Eye (tissue), 1 donor: ENCODE data around the gene ARFIP1.
"Not testable (repeated sequence)": the region's sequence is repeated elsewhere in the genome, so short reads cannot be mapped to it uniquely, and the experiment has no call there.

ENCODE experiments used
- DNase-seq: peaks from one replicate; pipeline ENCODE4 v3.0.0-alpha.2; 2015

ARFIP1 gene, protein sequence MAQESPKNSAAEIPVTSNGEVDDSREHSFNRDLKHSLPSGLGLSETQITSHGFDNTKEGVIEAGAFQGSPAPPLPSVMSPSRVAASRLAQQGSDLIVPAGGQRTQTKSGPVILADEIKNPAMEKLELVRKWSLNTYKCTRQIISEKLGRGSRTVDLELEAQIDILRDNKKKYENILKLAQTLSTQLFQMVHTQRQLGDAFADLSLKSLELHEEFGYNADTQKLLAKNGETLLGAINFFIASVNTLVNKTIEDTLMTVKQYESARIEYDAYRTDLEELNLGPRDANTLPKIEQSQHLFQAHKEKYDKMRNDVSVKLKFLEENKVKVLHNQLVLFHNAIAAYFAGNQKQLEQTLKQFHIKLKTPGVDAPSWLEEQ

DNA sequence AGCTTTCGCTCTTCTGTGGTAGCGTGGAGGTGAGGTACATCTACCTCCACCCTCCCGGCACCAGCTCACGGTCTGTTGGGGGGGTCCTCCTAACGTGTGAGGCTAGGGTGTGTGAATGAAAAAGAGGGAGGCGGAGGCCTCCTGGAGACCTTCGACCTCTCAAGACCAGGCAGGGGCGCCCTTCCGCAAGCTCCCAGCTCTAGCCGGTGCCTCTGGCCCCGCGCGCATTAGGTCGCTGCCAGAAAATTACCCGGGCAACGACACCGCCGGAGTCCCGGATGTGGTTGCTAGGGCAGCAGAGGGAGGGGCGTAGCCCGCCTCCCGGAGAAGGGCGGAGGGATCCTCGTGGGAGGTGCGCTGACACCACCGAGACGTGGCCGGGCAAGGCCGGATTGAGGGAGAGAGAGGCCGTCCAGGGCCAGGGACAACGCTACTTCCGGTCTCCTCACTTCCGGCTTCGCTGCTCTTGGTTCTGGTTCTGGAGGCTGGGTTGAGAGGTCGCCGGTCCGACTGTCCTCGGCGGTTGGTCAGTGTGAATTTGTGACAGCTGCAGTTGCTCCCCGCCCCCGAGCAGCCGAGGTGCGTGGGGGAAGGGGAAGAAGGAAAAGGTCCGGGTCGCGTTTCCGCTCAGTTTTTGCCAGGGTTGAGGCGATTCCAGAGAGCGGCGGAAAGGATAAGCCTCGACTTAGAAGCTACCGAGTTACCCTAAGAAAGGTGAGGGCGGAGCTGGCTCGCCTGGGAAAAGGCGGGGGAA, at the start of gene ARFIP1, which contains the start of gene TIGD4:
ARFIP1 (plus strand) TSS at position 442 of the 754 bp plus-strand sequence. CDS start 49,680 bp downstream, outside the sequence.
TIGD4 (minus strand) TSS at position 218 of the 754 bp plus-strand sequence. CDS start 8,726 bp downstream, outside the sequence.
- DNase-seq = peak; percentile 98

- no peak for DNase-seq
These were observed 47.8 kb upstream of the ARFIP1 start for GRCh38 chr4:152731997-152732396.

GRCh38 chr4:152734015-152734698, 45.6 kb upstream of the ARFIP1 start:
- DNase-seq = no peak

- no peak for DNase-seq
These were observed 45.1 kb upstream of the ARFIP1 start for GRCh38 chr4:152734699-152735050.

GRCh38 chr4:152735396-152735859, 44.3 kb upstream of the ARFIP1 start:
- DNase-seq = peak; percentile 78

GRCh38 chr4:152735906-152736305, 43.8 kb upstream of the ARFIP1 start:
- DNase-seq = no peak

- no peak for DNase-seq
These were observed 40.9 kb upstream of the ARFIP1 start for GRCh38 chr4:152738827-152739226.

DNA sequence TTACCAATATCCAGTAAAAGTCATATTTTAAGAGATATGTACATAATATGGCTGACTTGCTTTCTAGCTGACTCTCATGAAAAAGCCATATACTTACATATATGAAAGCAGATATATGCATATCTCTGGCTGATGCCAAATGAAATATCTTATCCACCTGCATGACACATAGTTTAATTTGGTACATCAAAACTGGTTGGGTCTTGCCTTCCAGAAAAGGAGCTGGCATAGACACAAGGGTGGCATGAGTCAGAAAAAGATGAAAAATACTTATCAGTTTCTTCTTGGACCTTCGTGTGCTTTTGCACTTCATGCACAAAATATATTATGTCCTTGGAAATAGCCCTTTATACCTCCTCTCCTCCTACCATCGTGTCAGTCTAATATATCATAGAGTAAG, 32.3 kb upstream of the ARFIP1 start:
- DNase-seq = no peak

DNA sequence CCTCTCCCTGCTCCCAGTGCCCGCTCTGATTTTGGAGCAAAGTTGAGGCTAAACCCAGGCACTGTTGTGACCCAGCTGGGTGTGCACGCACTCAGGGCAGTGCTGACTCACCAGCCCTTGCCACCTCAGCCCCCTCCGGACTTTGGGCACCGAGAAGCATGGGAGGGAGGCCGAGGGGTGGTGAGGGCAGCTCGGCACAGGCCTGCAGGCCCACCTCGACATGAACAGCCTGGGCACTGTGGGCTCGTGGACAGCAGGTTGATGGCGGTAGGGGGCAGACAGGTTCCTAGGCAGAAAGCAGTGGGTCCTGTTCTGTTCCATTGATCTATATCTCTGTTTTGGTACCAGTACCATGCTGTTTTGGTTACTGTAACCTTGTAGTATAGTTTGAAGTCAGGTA, 31.1 kb upstream of the ARFIP1 start:
- no peak for DNase-seq

DNA sequence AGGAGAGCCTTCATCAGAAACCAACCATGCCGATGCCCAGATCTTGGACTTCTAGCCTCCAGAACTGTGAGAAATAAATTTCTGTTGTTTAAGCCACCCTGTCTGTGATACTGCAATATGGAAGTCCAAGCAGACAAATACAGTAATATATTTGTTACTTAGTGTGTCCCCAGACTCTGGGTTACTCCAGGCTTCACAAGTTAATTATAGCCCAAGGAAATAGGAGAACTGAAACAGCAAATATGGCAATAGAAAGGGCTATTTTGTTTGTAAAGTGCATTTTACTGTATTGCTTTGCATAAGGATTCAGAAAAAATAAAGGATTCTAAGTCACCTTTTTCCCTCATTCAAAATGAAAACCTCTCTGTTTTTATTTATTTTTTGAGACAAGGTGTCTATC, 16.0 kb upstream of the ARFIP1 start:
- no peak for DNase-seq

- not testable (repeated sequence) for DNase-seq
These were observed 14.6 kb upstream of the ARFIP1 start for GRCh38 chr4:152765069-152765737.

GRCh38 chr4:152771741-152772533, 7.8 kb upstream of the ARFIP1 start:
- DNase-seq = no peak

DNA sequence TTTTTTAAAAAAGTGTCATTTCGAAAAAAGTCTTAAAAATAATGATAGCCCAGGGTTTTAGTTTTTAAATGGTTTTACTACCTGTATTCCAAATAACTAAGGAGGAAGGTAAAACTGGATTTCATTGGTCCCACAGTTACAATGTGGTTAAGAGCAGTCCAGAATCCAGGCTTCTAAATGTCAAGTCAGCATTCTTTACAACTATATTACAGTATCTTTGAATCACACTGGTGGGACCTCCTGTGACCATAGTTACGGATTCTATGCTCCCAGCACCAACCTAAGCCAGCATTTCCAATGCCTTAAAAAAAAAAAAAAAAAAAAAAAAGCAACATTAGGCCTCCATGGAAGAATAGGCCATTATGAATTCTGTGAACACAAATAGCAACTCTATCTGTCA, 6.4 kb upstream of the ARFIP1 start:
- no peak for DNase-seq

DNA sequence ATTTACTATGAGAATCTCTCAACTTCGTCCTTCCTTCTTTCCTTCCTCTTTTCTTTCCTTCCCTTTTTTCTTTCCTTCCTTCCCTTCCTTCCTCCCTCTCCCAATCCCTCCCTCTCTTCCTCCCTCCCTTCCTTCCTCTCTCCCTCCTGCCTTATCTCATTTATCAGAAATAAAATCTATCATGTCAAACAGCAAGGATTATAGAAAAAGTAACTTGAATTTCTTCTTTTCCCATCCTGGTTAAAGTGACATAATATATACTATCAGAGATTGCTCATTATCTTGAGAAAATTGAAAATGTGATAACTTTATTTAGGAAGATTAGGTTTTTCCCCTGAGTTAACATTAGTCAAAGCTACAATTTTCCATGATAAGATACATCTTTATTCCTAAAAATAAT, 5.8 kb upstream of the ARFIP1 start:
- DNase-seq = no peak

- DNase-seq = no peak
These were observed 3.4 kb upstream of the ARFIP1 start for GRCh38 chr4:152776352-152776751.

GRCh38 chr4:152777488-152777887, 2.3 kb upstream of the ARFIP1 start:
- DNase-seq = no peak

DNA sequence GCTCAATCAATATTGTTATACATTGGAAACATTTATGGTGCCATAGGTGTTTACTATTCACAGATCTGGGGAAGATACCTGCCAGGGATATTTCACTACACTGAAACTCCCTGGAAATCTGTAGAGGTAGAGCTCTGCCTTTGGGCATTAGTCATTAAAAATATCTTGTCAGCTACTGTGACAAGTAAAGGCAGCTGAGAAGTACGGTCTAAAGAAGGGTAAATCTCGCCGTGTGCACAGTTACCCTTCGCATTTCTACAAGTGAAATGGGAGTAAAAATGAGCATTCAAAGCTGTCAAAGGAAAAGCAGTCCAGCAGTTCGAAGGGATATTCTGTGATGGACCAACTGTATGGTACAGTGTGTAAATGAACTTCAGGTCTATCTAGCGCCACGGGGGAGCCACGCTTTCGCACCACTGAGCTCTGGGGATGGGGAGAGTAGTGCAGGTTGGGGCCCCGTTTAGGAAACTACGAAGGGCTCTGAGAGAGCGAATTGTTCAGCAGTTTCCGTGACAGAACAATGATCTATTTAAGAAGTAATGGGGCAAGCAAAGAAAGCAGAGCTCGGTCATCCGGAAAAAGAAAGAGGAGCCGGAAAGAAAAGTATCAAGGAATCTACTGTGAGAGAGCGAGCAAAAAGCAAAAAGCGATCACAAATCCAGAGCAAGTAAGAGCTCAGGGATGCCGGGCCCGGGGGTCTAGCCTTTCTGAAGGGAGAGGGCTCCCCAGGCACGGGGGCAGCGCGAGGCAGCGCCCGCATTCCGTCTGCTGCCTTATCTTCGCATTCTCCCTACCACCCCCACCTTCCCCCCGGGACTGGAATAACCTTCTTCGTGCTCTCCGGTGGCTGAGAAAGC, 870 bp upstream of the ARFIP1 start:
- peak; percentile 85 for DNase-seq

DNA sequence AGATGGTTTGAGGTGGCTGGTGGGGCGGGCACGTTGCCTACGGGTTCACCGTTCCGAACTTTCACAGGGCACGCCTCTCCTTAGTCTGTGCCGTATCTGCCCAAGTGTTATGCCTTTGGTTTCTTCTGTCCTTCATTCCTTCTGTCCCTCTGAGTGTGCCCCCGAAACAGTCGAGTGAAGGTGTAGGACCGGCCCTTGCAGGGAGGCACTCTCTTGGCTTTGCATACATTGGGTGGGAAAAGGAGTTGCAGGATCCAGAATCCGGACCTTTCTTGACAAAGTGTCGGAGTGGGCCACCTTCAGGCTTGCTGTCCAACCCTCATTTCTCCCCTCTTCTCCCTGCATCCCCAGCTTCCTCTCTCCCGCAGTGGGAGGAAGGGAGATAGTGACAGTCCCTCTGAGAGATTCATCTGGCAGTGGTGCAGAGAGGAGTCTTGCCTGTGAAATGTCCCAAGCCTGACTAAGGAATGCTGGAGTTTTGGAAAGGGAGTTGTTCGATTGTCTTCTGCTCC, 569 bp downstream of the ARFIP1 start:
- DNase-seq = no peak

- DNase-seq = peak; percentile 24
These were observed 5.0 kb downstream of the ARFIP1 start for GRCh38 chr4:152784490-152785350.
